ENCODE measurements around the gene KCTD6.

GRCh38 chr3:58519668-58520402, 27.9 kb downstream of the KCTD6 start:
- TF ChIP-seq POLR2AphosphoS5 (IDR thresholded peaks at IDR 0.05; ENCODE audit: low read depth, low read length) (no peak), POLR2A (IDR thresholded peaks at IDR 0.05; ENCODE audit: low read depth, low read length) (no peak)

Measured in GM12892 (cell line).